ENCODE measurements around the gene GHITM. TPM values are rescaled to one million over a fixed set of nuclear protein-coding genes. Genes with fewer than 3 reads are reported as not detected.
"Not testable (repeated sequence)": the region's sequence is repeated elsewhere in the genome, so short reads cannot be mapped to it uniquely, and the experiment has no call there.

GHITM gene
- total RNA-seq, 1 donor from 2014 or later: 109 TPM

DNA sequence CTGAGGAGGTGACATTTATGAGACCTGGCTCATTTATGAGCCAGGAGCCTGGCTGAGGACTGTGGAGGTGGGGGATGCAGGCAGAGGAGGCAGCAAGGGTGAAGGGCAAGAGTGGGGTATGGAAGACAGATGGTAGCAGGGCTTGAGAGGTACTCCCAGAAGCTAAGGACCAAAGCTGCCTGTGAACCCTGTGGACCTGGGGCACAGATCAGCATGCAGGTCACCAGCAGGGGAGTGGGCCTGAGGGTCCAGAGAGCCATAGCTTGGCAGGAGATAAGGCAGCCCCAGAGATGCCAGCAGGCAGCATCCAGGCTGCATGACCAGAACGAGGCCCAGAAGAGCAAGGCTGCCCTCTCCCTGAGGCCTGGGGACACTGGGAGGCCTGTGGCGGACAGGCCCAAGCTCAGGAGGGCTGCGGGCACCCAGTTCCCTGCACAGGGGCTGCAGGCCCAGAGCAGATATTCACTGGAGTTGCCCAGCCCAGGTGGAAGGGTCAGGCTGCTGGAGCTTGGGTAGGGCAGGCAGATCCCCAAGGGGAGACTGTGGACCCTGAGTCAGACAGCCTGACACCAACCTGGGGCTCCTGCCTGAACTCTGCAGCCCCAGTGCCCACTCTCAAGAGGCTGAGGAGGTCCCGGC, 37.6 kb downstream of the GHITM start:
- ATAC-seq (peak in 1 of 2 donors; percentile 9), DNase-seq (no peak)
- Histone ChIP-seq H3K36me3 (no peaks in the 10 kb centered on the region), H3K9me3 (no peaks in the 10 kb centered on the region), H3K27ac (no peak overlapping the region), H3K27me3 (ENCODE audit: low read depth) (no peaks in the 10 kb centered on the region), H3K4me1 (no peaks in the 10 kb centered on the region), H3K4me3 (no peak overlapping the region)
- intact Hi-C loops (cut with DNase I): no loop called here
- TF ChIP-seq, protein P1, sequence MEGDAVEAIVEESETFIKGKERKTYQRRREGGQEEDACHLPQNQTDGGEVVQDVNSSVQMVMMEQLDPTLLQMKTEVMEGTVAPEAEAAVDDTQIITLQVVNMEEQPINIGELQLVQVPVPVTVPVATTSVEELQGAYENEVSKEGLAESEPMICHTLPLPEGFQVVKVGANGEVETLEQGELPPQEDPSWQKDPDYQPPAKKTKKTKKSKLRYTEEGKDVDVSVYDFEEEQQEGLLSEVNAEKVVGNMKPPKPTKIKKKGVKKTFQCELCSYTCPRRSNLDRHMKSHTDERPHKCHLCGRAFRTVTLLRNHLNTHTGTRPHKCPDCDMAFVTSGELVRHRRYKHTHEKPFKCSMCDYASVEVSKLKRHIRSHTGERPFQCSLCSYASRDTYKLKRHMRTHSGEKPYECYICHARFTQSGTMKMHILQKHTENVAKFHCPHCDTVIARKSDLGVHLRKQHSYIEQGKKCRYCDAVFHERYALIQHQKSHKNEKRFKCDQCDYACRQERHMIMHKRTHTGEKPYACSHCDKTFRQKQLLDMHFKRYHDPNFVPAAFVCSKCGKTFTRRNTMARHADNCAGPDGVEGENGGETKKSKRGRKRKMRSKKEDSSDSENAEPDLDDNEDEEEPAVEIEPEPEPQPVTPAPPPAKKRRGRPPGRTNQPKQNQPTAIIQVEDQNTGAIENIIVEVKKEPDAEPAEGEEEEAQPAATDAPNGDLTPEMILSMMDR (IDR thresholded peaks at IDR 0.05): no peak

- no peaks in the 10 kb centered on the region for H3K27me3 ChIP-seq (ENCODE audit: low read depth)
- TF ChIP-seq, protein P1 (IDR thresholded peaks at IDR 0.05): no peak
- H3K27ac ChIP-seq: no peak overlapping the region
- no peaks in the 10 kb centered on the region for H3K36me3 ChIP-seq
- DNase-seq (no peak), ATAC-seq (peak; percentile 58 to 62)
- H3K4me1 ChIP-seq: no peaks in the 10 kb centered on the region
- intact Hi-C loops (cut with DNase I): no loop called here
- no peaks in the 10 kb centered on the region for H3K9me3 ChIP-seq
- H3K4me3 ChIP-seq: no peak overlapping the region
Observed at GRCh38 chr10:84177541-84178141, 38.3 kb downstream of the GHITM start.

DNA sequence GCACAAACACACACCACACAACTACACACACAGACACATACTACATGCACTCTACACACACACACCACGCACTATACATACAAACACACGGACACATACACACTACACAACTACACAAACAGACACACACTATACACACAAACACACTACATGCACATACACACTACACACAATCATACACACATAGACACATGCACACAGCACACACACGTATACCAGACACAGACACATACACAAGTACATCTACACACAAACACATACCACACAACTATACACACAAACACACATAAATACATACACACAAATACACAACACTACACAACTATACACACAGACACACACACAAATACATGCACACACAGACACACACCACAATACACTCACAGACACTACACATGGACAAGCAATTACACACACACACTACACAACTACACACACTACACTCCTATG, 38.9 kb downstream of the GHITM start:
- no peaks in the 10 kb centered on the region for H3K36me3 ChIP-seq
- H3K27me3 ChIP-seq (ENCODE audit: low read depth): no peaks in the 10 kb centered on the region
- H3K4me1 ChIP-seq: no peaks in the 10 kb centered on the region
- ATAC-seq (no peak), DNase-seq (no peak)
- TF ChIP-seq, protein P1 (IDR thresholded peaks at IDR 0.05): no peak
- no peaks in the 10 kb centered on the region for H3K9me3 ChIP-seq
- intact Hi-C loops (cut with DNase I): no loop called here
- H3K4me3 ChIP-seq: no peak overlapping the region
- H3K27ac ChIP-seq: no peak overlapping the region

- Histone ChIP-seq H3K4me3 (no peak overlapping the region), H3K27ac (no peak overlapping the region), H3K27me3 (ENCODE audit: low read depth) (no peaks in the 10 kb centered on the region), H3K4me1 (no peaks in the 10 kb centered on the region), H3K9me3 (no peaks in the 10 kb centered on the region), H3K36me3 (no peaks in the 10 kb centered on the region)
- DNase-seq (no peak), ATAC-seq (peak; percentile 19 to 49)
- TF ChIP-seq, protein P1 (IDR thresholded peaks at IDR 0.05): no peak
- intact Hi-C loops (cut with DNase I): no loop called here
Observed at GRCh38 chr10:84179059-84179710, 39.9 kb downstream of the GHITM start.

DNA sequence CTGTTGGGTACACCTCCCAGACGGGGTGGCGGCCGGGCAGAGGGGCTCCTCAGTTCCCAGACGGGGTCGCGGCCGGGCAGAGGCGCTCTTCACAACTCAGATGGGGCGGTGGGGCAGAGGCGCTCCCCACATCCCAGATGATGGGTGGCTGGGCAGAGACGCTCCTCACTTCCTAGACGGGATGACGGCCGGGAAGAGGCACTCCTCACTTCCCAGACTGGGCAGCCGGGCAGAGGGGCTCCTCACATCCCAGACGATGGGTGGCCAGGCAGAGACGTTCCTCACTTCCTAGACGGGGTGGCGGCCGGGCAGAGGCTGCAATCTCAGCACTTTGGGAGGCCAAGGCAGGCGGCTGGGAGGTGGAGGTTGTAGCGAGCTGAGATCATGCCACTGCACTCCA, 41.1 kb downstream of the GHITM start:
- DNase-seq, ATAC-seq, H3K27ac ChIP-seq: not testable (repeated sequence)

GRCh38 chr10:84181631-84182030, 42.3 kb downstream of the GHITM start:
- ATAC-seq (no peak), DNase-seq (no peak)
- Histone ChIP-seq H3K36me3 (no peaks in the 10 kb centered on the region), H3K4me3 (no peak overlapping the region), H3K27ac (no peak overlapping the region), H3K27me3 (ENCODE audit: low read depth) (peaks cover 7% of the 10 kb centered on the region), H3K4me1 (no peaks in the 10 kb centered on the region), H3K9me3 (no peaks in the 10 kb centered on the region)
- TF ChIP-seq, protein P1 (IDR thresholded peaks at IDR 0.05): no peak
- intact Hi-C loops (cut with DNase I): no loop called here

More for the DNA sequence above, 41.1 kb downstream of the GHITM start:
- H3K4me1 ChIP-seq; intact Hi-C loops (cut with DNase I); H3K36me3 ChIP-seq; H3K27me3 ChIP-seq (ENCODE audit: low read depth); H3K9me3 ChIP-seq; H3K4me3 ChIP-seq: not testable (repeated sequence)

Data from lower lobe of right lung (tissue), 2 donors.